Fibroblast of lung (primary cell): ENCODE measurements around the gene TNFRSF19. TPM values are rescaled to one million over a fixed set of nuclear protein-coding genes. Genes with fewer than 3 reads are reported as not detected.

Experiments
- DNase-seq, 2 donors: peaks; one replicate each; pipeline versions ENCODE4 v3.0.0 to v3.0.0-alpha.2; 2010; ENCODE audit warnings: low read depth in 2 of 2
- H2AFZ ChIP-seq: 2 replicates; pipeline ENCODE4 v1.5.1; 2012; ENCODE audit warnings: low read length, control low read depth, inconsistent platforms
- H3K27ac ChIP-seq: 2 replicates; pipeline ENCODE4 v1.5.1; 2011; ENCODE audit warnings: low read length, control low read depth; ENCODE audit not compliant: insufficient read depth
- H3K27me3 ChIP-seq: 2 replicates; pipeline ENCODE4 v1.5.1; 2011; ENCODE audit warnings: mild to moderate bottlenecking, low read length; ENCODE audit not compliant: control insufficient read depth, insufficient read depth
- H3K36me3 ChIP-seq: 2 replicates; pipeline ENCODE4 v1.5.1; 2011; ENCODE audit warnings: low read length; ENCODE audit not compliant: control insufficient read depth, insufficient read depth
- H3K4me1 ChIP-seq: 2 replicates; pipeline ENCODE4 v1.5.1; 2011; ENCODE audit warnings: low read length; ENCODE audit not compliant: control insufficient read depth, insufficient read depth; ENCODE audit errors: extremely low read depth
- H3K4me2 ChIP-seq: 2 replicates; pipeline ENCODE4 v1.5.1; 2011; ENCODE audit warnings: low read length, control low read depth; ENCODE audit not compliant: insufficient read depth; ENCODE audit errors: extremely low read depth
- H3K4me3 ChIP-seq, 4 experiments: fragments of 200-600 bp in 1 of 4; sonication (generic) in 1 of 4; replicated peaks in 1 of 4; 2 replicates each; pipeline ENCODE4 v1.5.1; 2011 to 2016; ENCODE audit warnings: low read length in 4 of 4, low read depth in 3 of 4, mild to moderate bottlenecking in 3 of 4, control low read depth in 2 of 4, inconsistent platforms in 1 of 4, mixed read lengths in 1 of 4; ENCODE audit not compliant: insufficient read depth in 1 of 4; ENCODE audit errors: control extremely low read depth in 1 of 4
- H3K79me2 ChIP-seq: 2 replicates; pipeline ENCODE4 v1.5.1; 2012; ENCODE audit warnings: mild to moderate bottlenecking, low read length, inconsistent platforms; ENCODE audit not compliant: control insufficient read depth, insufficient read depth
- H3K9ac ChIP-seq: 2 replicates; pipeline ENCODE4 v1.5.1; 2011; ENCODE audit warnings: mild to moderate bottlenecking, low read length, control low read depth; ENCODE audit not compliant: insufficient read depth
- H3K9me3 ChIP-seq: 2 replicates; pipeline ENCODE4 v1.5.1; 2012; ENCODE audit warnings: low read depth, low read length; ENCODE audit not compliant: control insufficient read depth, insufficient read depth
- H4K20me1 ChIP-seq: 2 replicates; pipeline ENCODE4 v1.5.1; 2011; ENCODE audit warnings: low read length; ENCODE audit not compliant: control insufficient read depth, insufficient read depth; ENCODE audit errors: extremely low read depth
- EZH2 ChIP-seq: IDR thresholded peaks from 2 replicates; pipeline ENCODE4 v1.5.1; 2012; ENCODE audit warnings: low read length, control low read depth, mild to moderate bottlenecking; ENCODE audit errors: missing control alignments
- polyA plus RNA-seq, 2 donors: library from polyadenylated mRNA; depleted of rRNA in 1 of 2; stranded (reverse) in 1 of 2; unstranded in 1 of 2; fragments of >200 nt; gene quantifications; 2 replicates each; pipeline ENCODE4 v1.2.1, GENCODE V29; 2011 to 2012; ENCODE audit warnings: missing spikeins in 1 of 2
- total RNA-seq: library from RNA; depleted of rRNA; stranded (reverse); fragments of >200 nt; gene quantifications from 2 replicates; pipeline ENCODE4 v1.2.1, GENCODE V29; 2014
- TF ChIP-seq, protein P1 (sequence below), 2 donors: IDR thresholded peaks in 1 of 2; conservative IDR thresholded peaks in 1 of 2; 1 replicate in 1 of 2; 2 replicates in 1 of 2; pipeline ENCODE4 v1.5.1; 2011 to 2012; ENCODE audit warnings: low read length in 2 of 2, control low read depth in 1 of 2, inconsistent platforms in 1 of 2, low read depth in 1 of 2, mild to moderate bottlenecking in 1 of 2

Gene TNFRSF19
- total and polyA plus RNA-seq, 2 donors (not counting 1 experiment from before 2014, with no cell fraction given), result 260 to 330 TPM

DNA sequence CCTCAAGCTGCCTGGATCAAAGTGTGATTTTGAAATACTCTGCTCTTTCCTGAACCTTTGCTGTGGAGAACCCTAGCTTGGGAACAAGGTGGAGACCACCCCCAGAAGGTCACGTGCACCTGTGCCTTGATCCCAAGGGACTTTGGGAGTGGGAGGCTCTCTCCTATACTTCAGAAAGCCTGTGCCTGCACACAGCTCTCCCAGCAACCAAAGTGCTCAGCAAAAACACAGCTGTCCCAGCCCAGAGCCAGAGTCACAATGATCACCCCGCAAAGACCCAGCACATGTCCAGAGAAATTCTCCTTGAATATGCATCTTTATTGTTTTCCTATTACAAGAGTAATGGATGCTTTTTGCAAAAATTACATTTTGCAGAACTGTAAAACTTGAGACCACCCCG lies 43.4 kb downstream of the TNFRSF19 start:
- no peaks in the 10 kb centered on the region for H3K9me3 ChIP-seq
- H3K79me2 ChIP-seq, result no peaks in the 10 kb centered on the region
- no peak overlapping the region for H3K4me2 ChIP-seq
- no peaks in the 10 kb centered on the region for H3K27me3 ChIP-seq
- H2AFZ ChIP-seq, result no peak overlapping the region
- H3K36me3 ChIP-seq, result peaks cover 4% of the 10 kb centered on the region
- TF ChIP-seq, protein P1, sequence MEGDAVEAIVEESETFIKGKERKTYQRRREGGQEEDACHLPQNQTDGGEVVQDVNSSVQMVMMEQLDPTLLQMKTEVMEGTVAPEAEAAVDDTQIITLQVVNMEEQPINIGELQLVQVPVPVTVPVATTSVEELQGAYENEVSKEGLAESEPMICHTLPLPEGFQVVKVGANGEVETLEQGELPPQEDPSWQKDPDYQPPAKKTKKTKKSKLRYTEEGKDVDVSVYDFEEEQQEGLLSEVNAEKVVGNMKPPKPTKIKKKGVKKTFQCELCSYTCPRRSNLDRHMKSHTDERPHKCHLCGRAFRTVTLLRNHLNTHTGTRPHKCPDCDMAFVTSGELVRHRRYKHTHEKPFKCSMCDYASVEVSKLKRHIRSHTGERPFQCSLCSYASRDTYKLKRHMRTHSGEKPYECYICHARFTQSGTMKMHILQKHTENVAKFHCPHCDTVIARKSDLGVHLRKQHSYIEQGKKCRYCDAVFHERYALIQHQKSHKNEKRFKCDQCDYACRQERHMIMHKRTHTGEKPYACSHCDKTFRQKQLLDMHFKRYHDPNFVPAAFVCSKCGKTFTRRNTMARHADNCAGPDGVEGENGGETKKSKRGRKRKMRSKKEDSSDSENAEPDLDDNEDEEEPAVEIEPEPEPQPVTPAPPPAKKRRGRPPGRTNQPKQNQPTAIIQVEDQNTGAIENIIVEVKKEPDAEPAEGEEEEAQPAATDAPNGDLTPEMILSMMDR (conservative IDR thresholded peaks at IDR 0.05 in 1 of 2, IDR thresholded peaks at IDR 0.05 in 1 of 2; ENCODE audit: low read depth in 1 of 2, low read length in 2 of 2), result no peak
- no peak for TF ChIP-seq EZH2
- DNase-seq, result no peak
- H3K4me1 ChIP-seq, result peaks cover 30% of the 10 kb centered on the region
- H3K27ac ChIP-seq, result no peak overlapping the region
- no peak overlapping the region for H3K9ac ChIP-seq
- no peaks in the 10 kb centered on the region for H4K20me1 ChIP-seq
- no peak overlapping the region for H3K4me3 ChIP-seq

DNA sequence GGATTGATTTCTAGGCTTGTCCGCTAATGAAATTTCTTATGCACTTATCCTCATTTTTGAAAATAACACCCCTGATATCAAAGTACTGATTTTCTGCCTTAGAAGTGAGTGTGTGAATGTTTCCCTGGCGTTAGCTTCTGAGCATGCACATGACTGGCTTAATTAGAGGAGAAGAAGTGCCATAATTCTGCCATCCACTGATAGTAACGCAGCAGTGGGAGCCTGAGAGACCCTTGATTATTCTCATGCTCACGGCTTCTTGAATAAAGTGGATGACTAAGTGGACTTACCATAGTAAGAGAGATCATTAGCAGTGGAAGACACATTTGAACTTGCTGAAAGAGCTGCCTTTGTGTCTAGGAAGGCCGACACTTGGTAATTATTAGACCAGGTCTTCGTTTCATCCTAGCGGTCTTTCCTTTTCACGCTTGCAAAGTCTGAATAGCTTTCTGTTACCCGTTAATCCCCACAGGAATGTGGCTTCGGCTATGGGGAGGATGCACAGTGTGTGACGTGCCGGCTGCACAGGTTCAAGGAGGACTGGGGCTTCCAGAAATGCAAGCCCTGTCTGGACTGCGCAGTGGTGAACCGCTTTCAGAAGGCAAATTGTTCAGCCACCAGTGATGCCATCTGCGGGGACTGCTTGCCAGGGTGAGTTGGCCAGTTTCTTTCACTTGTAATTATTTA lies 45.3 kb downstream of the TNFRSF19 start:
- H4K20me1 ChIP-seq, result no peaks in the 10 kb centered on the region
- no peak overlapping the region for H3K4me3 ChIP-seq
- TF ChIP-seq, protein P1 (conservative IDR thresholded peaks at IDR 0.05 in 1 of 2, IDR thresholded peaks at IDR 0.05 in 1 of 2; ENCODE audit: low read depth in 1 of 2, low read length in 2 of 2), result no peak
- TF ChIP-seq EZH2, result no peak
- peak in 1 of 2 donors; percentile 74 for DNase-seq
- H3K79me2 ChIP-seq, result no peaks in the 10 kb centered on the region
- no peaks in the 10 kb centered on the region for H3K27me3 ChIP-seq
- peaks cover 4% of the 10 kb centered on the region for H3K36me3 ChIP-seq
- H3K4me1 ChIP-seq, result peaks cover 27% of the 10 kb centered on the region
- no peak overlapping the region for H2AFZ ChIP-seq
- no peak overlapping the region for H3K27ac ChIP-seq
- H3K9ac ChIP-seq, result no peak overlapping the region
- H3K9me3 ChIP-seq, result no peaks in the 10 kb centered on the region
- H3K4me2 ChIP-seq, result no peak overlapping the region

DNA sequence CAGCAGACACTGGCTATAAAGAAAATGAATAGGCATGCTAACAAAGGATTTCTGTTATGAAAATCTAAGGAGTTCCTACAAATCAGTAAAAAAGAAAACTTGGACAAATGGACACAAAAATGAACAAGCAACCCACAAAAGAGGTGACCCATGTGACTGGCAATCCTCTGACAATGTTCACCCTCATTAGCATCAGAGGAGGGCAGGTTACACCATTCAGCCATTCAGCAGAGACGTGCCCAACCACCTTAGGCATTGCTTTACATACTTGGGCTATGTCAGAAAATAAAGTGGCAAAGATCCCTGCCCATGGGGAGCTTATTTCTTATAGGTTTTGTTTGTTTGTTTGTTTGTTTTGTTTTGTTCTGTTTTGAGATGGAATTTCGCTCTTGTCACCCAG lies 46.0 kb downstream of the TNFRSF19 start:
- Histone ChIP-seq H3K79me2 (no peaks in the 10 kb centered on the region), H3K9ac (no peak overlapping the region), H4K20me1 (no peaks in the 10 kb centered on the region), H3K9me3 (no peaks in the 10 kb centered on the region), H3K4me1 (peaks cover 29% of the 10 kb centered on the region), H2AFZ (no peak overlapping the region), H3K27me3 (no peaks in the 10 kb centered on the region), H3K27ac (no peak overlapping the region), H3K4me2 (no peak overlapping the region), H3K4me3 (no peak overlapping the region), H3K36me3 (peaks cover 4% of the 10 kb centered on the region)
- TF ChIP-seq EZH2, result no peak
- TF ChIP-seq, protein P1 (conservative IDR thresholded peaks at IDR 0.05 in 1 of 2, IDR thresholded peaks at IDR 0.05 in 1 of 2; ENCODE audit: low read depth in 1 of 2, low read length in 2 of 2), result no peak
- DNase-seq, result no peak
